HEK293 (cell line): ENCODE measurements around the gene SEMG2.

Source experiments
- GLI4 ChIP-seq: fragments of 450-650 bp; formaldehyde crosslinking; IDR thresholded peaks from 2 replicates; pipeline ENCODE4 v1.5.1; 2016; ENCODE audit warnings: missing biosample characterization, missing genetic modification characterization
- KLF10 ChIP-seq: fragments of 450-650 bp; IDR thresholded peaks from 2 replicates; pipeline ENCODE4 v1.5.1; 2018; ENCODE audit warnings: missing biosample characterization, mild to moderate bottlenecking, missing genetic modification characterization
- SCRT1 ChIP-seq: fragments of 450-650 bp; formaldehyde crosslinking; IDR thresholded peaks from 2 replicates; pipeline ENCODE4 v1.5.1; 2016; ENCODE audit warnings: missing biosample characterization, missing genetic modification characterization, borderline replicate concordance
- YY2 ChIP-seq: fragments of 450-650 bp; formaldehyde crosslinking; IDR thresholded peaks from 2 replicates; pipeline ENCODE4 v1.5.1; 2016; ENCODE audit warnings: missing biosample characterization, missing genetic modification characterization
- ZBTB21 ChIP-seq: fragments of 450-650 bp; formaldehyde crosslinking; IDR thresholded peaks from 2 replicates; pipeline ENCODE4 v1.5.1; 2017; ENCODE audit warnings: missing biosample characterization, missing genetic modification characterization
- ZFP37 ChIP-seq: fragments of 450-650 bp; formaldehyde crosslinking; IDR thresholded peaks from 2 replicates; pipeline ENCODE4 v1.5.1; 2016; ENCODE audit warnings: missing biosample characterization, missing genetic modification characterization
- ZNF23 ChIP-seq: fragments of 450-650 bp; formaldehyde crosslinking; IDR thresholded peaks from 2 replicates; pipeline ENCODE4 v1.5.1; 2016; ENCODE audit warnings: missing biosample characterization, missing genetic modification characterization, borderline replicate concordance
- ZNF548 ChIP-seq: fragments of 450-650 bp; formaldehyde crosslinking; IDR thresholded peaks from 2 replicates; pipeline ENCODE4 v1.5.1; 2016; ENCODE audit warnings: missing biosample characterization, missing genetic modification characterization
- TF ChIP-seq, protein P1 (sequence below): fragments of 450-650 bp; formaldehyde crosslinking; IDR thresholded peaks from 2 replicates; pipeline ENCODE4 v1.5.1; 2016; ENCODE audit warnings: missing biosample characterization, missing genetic modification characterization
- TF ChIP-seq, protein P2 (sequence below): fragments of 450-650 bp; formaldehyde crosslinking; IDR thresholded peaks from 2 replicates; pipeline ENCODE4 v1.5.1; 2016; ENCODE audit warnings: missing biosample characterization, missing genetic modification characterization
- TF ChIP-seq, protein P3 (sequence below): fragments of 450-650 bp; formaldehyde crosslinking; conservative IDR thresholded peaks from 2 replicates; pipeline ENCODE4 v1.5.1; 2016; ENCODE audit warnings: low read depth, missing biosample characterization, missing genetic modification characterization
- TF ChIP-seq, protein P4 (sequence below): fragments of 450-650 bp; formaldehyde crosslinking; IDR thresholded peaks from 2 replicates; pipeline ENCODE4 v1.5.1; 2016; ENCODE audit warnings: missing biosample characterization, missing genetic modification characterization, low read depth
- TF ChIP-seq, protein P5 (sequence below): fragments of 450-650 bp; formaldehyde crosslinking; IDR thresholded peaks from 2 replicates; pipeline ENCODE4 v1.5.1; 2016; ENCODE audit warnings: missing biosample characterization, missing genetic modification characterization, borderline replicate concordance

DNA sequence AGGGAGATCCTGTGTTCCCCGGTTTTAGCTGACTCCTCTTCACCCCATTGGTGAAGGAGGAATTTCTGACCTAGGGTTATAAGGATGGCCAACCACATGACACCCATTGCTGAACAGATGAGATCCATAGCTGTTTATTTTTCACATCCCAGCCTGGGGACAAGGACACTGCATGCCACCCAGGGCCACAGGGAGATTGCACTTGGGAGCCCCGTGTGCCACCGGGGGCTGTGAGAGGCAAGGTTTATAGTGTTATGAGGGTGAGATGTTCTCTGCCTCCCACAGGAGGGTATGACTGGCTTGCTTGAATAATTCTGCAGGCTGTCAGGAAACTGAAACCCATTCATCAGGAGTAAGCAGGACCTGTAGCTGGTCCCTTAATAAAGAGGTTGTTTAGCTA, 47.9 kb downstream of the SEMG2 start:
- TF ChIP-seq KLF10 (tag by site-specific recombination): no peak
- TF ChIP-seq, protein P1, sequence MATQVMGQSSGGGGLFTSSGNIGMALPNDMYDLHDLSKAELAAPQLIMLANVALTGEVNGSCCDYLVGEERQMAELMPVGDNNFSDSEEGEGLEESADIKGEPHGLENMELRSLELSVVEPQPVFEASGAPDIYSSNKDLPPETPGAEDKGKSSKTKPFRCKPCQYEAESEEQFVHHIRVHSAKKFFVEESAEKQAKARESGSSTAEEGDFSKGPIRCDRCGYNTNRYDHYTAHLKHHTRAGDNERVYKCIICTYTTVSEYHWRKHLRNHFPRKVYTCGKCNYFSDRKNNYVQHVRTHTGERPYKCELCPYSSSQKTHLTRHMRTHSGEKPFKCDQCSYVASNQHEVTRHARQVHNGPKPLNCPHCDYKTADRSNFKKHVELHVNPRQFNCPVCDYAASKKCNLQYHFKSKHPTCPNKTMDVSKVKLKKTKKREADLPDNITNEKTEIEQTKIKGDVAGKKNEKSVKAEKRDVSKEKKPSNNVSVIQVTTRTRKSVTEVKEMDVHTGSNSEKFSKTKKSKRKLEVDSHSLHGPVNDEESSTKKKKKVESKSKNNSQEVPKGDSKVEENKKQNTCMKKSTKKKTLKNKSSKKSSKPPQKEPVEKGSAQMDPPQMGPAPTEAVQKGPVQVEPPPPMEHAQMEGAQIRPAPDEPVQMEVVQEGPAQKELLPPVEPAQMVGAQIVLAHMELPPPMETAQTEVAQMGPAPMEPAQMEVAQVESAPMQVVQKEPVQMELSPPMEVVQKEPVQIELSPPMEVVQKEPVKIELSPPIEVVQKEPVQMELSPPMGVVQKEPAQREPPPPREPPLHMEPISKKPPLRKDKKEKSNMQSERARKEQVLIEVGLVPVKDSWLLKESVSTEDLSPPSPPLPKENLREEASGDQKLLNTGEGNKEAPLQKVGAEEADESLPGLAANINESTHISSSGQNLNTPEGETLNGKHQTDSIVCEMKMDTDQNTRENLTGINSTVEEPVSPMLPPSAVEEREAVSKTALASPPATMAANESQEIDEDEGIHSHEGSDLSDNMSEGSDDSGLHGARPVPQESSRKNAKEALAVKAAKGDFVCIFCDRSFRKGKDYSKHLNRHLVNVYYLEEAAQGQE (tag by site-specific recombination): no peak
- no peak for TF ChIP-seq ZNF23
- TF ChIP-seq, protein P2, sequence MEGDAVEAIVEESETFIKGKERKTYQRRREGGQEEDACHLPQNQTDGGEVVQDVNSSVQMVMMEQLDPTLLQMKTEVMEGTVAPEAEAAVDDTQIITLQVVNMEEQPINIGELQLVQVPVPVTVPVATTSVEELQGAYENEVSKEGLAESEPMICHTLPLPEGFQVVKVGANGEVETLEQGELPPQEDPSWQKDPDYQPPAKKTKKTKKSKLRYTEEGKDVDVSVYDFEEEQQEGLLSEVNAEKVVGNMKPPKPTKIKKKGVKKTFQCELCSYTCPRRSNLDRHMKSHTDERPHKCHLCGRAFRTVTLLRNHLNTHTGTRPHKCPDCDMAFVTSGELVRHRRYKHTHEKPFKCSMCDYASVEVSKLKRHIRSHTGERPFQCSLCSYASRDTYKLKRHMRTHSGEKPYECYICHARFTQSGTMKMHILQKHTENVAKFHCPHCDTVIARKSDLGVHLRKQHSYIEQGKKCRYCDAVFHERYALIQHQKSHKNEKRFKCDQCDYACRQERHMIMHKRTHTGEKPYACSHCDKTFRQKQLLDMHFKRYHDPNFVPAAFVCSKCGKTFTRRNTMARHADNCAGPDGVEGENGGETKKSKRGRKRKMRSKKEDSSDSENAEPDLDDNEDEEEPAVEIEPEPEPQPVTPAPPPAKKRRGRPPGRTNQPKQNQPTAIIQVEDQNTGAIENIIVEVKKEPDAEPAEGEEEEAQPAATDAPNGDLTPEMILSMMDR (tag by site-specific recombination): no peak
- no peak for TF ChIP-seq GLI4 (tag by site-specific recombination)
- TF ChIP-seq, protein P3, sequence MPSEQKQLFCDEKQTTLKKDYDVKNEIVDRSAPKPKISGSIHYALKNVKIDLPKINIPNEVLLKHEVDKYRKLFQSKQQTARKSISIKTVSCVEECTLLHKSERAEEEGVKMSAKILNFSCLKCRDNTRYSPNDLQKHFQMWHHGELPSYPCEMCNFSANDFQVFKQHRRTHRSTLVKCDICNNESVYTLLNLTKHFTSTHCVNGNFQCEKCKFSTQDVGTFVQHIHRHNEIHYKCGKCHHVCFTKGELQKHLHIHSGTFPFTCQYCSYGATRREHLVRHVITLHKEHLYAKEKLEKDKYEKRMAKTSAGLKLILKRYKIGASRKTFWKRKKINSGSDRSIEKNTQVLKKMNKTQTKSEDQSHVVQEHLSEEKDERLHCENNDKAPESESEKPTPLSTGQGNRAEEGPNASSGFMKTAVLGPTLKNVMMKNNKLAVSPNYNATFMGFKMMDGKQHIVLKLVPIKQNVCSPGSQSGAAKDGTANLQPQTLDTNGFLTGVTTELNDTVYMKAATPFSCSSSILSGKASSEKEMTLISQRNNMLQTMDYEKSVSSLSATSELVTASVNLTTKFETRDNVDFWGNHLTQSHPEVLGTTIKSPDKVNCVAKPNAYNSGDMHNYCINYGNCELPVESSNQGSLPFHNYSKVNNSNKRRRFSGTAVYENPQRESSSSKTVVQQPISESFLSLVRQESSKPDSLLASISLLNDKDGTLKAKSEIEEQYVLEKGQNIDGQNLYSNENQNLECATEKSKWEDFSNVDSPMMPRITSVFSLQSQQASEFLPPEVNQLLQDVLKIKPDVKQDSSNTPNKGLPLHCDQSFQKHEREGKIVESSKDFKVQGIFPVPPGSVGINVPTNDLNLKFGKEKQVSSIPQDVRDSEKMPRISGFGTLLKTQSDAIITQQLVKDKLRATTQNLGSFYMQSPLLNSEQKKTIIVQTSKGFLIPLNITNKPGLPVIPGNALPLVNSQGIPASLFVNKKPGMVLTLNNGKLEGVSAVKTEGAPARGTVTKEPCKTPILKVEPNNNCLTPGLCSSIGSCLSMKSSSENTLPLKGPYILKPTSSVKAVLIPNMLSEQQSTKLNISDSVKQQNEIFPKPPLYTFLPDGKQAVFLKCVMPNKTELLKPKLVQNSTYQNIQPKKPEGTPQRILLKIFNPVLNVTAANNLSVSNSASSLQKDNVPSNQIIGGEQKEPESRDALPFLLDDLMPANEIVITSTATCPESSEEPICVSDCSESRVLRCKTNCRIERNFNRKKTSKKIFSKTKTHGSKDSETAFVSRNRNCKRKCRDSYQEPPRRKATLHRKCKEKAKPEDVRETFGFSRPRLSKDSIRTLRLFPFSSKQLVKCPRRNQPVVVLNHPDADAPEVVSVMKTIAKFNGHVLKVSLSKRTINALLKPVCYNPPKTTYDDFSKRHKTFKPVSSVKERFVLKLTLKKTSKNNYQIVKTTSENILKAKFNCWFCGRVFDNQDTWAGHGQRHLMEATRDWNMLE: no peak
- TF ChIP-seq SCRT1 (tag by site-specific recombination): no peak
- TF ChIP-seq ZFP37 (tag by site-specific recombination): no peak
- TF ChIP-seq YY2 (tag by site-specific recombination): no peak
- TF ChIP-seq ZBTB21 (tag by site-specific recombination): no peak
- TF ChIP-seq, protein P4, sequence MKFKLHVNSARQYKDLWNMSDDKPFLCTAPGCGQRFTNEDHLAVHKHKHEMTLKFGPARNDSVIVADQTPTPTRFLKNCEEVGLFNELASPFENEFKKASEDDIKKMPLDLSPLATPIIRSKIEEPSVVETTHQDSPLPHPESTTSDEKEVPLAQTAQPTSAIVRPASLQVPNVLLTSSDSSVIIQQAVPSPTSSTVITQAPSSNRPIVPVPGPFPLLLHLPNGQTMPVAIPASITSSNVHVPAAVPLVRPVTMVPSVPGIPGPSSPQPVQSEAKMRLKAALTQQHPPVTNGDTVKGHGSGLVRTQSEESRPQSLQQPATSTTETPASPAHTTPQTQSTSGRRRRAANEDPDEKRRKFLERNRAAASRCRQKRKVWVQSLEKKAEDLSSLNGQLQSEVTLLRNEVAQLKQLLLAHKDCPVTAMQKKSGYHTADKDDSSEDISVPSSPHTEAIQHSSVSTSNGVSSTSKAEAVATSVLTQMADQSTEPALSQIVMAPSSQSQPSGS (tag by site-specific recombination): no peak
- TF ChIP-seq ZNF548: no peak
- TF ChIP-seq, protein P5, sequence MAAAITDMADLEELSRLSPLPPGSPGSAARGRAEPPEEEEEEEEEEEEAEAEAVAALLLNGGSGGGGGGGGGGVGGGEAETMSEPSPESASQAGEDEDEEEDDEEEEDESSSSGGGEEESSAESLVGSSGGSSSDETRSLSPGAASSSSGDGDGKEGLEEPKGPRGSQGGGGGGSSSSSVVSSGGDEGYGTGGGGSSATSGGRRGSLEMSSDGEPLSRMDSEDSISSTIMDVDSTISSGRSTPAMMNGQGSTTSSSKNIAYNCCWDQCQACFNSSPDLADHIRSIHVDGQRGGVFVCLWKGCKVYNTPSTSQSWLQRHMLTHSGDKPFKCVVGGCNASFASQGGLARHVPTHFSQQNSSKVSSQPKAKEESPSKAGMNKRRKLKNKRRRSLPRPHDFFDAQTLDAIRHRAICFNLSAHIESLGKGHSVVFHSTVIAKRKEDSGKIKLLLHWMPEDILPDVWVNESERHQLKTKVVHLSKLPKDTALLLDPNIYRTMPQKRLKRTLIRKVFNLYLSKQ (tag by site-specific recombination): no peak
